Endothelial cell of umbilical vein (primary cell): ENCODE data around the gene KDM4B. TPM values are rescaled to one million over a fixed set of nuclear protein-coding genes. Genes with fewer than 3 reads are reported as not detected.

Experiments used
- BruUV-seq: library from RNA; stranded (reverse); fragments of 400-500 nt; replicated peaks from 2 replicates; lab custom pipeline; 2021; lab: Mats Ljungman, UMichigan
- CTCF ChIA-PET: fragments of 300-600, 350-600 bp; sonication (Branson Sonifier 250); formaldehyde crosslinking; loops from one replicate; lab custom pipeline; 2021; ENCODE audit warnings: antibody characterized with exemption, inconsistent platforms; lab: Charles Lee
- POLR2A ChIA-PET: fragments of 300-600, 350-600 bp; sonication (Branson Sonifier 250); formaldehyde crosslinking; loops from one replicate; lab custom pipeline; 2021; ENCODE audit warnings: antibody characterized with exemption, inconsistent platforms; lab: Charles Lee
- DNase-seq: peaks from one replicate; pipeline ENCODE4 v3.0.0-alpha.2; 2011; ENCODE audit warnings: low read depth, low spot score
- FAIRE-seq: peaks from 2 replicates; lab custom pipeline; 2011; peaks lifted over from hg19 to GRCh38; lab: Jason Lieb, UNC
- H2AFZ ChIP-seq: 2 replicates; pipeline ENCODE4 v1.6.0; 2012; ENCODE audit warnings: low read depth, low read length, control low read depth, inconsistent platforms
- H3K27ac ChIP-seq: 2 replicates; pipeline ENCODE4 v1.5.1; 2011; ENCODE audit warnings: low read depth, mild to moderate bottlenecking, control low read depth, low read length, moderate library complexity; ENCODE audit not compliant: insufficient read depth
- H3K27me3 ChIP-seq, 2 experiments: 2 replicates each; pipeline versions ENCODE4 v1.6.0 to v1.6.1; 2011; ENCODE audit warnings: low read length in 2 of 2, mixed read lengths in 1 of 2; ENCODE audit not compliant: control insufficient read depth in 2 of 2, insufficient read depth in 2 of 2
- H3K36me3 ChIP-seq, 2 experiments: 2 replicates in 1 of 2; 3 replicates in 1 of 2; pipeline ENCODE4 v1.5.1; 2011; ENCODE audit warnings: low read length in 2 of 2, mild to moderate bottlenecking in 1 of 2, moderate library complexity in 1 of 2; ENCODE audit not compliant: control insufficient read depth in 2 of 2, insufficient read depth in 2 of 2; ENCODE audit errors: extremely low read depth in 1 of 2
- H3K4me1 ChIP-seq: 3 replicates; pipeline ENCODE4 v1.5.1; 2011; ENCODE audit warnings: mild to moderate bottlenecking, low read length; ENCODE audit not compliant: control insufficient read depth, insufficient read depth; ENCODE audit errors: extremely low read depth
- H3K4me2 ChIP-seq: 2 replicates; pipeline ENCODE4 v1.6.1; 2011; ENCODE audit warnings: low read length, control low read depth, mixed read lengths; ENCODE audit not compliant: insufficient read depth
- H3K4me3 ChIP-seq, 3 experiments: fragments of 200-600 bp in 1 of 3; sonication (generic), shearing (Covaris generic) in 1 of 3; replicated peaks in 1 of 3; 2 replicates each; pipeline ENCODE4 v1.5.1; 2011 to 2016; ENCODE audit warnings: control low read depth in 3 of 3, low read length in 3 of 3, mild to moderate bottlenecking in 2 of 3, inconsistent platforms in 1 of 3, low read depth in 1 of 3, moderate library complexity in 1 of 3; ENCODE audit not compliant: insufficient read depth in 1 of 3
- H3K79me2 ChIP-seq: 2 replicates; pipeline ENCODE4 v1.6.0; 2012; ENCODE audit warnings: low read length, inconsistent platforms; ENCODE audit not compliant: control insufficient read depth, insufficient read depth
- H3K9ac ChIP-seq: replicated peaks from 2 replicates; pipeline ENCODE3; 2011; ENCODE audit warnings: low read length, control low read depth; ENCODE audit not compliant: insufficient read depth; ENCODE audit errors: extremely low read depth
- H3K9me1 ChIP-seq: replicated peaks from 3 replicates; pipeline ENCODE4 v1.6.0; 2011; ENCODE audit warnings: mild to moderate bottlenecking, low read length; ENCODE audit not compliant: control insufficient read depth, insufficient read depth; ENCODE audit errors: extremely low read depth
- H3K9me3 ChIP-seq: replicated peaks from 2 replicates; pipeline ENCODE4 v1.5.1; 2012; ENCODE audit warnings: low read length, inconsistent platforms; ENCODE audit not compliant: control insufficient read depth, insufficient read depth
- H4K20me1 ChIP-seq: replicated peaks from 2 replicates; pipeline ENCODE3; 2011; ENCODE audit warnings: mild to moderate bottlenecking, low read length; ENCODE audit not compliant: control insufficient read depth, insufficient read depth; ENCODE audit errors: extremely low read depth
- CTCF ChIP-seq, 2 donors: IDR thresholded peaks; 1 replicate in 1 of 2; 2 replicates in 1 of 2; pipeline ENCODE4 v1.5.1; 2011; ENCODE audit warnings: low read length in 2 of 2, mild to moderate bottlenecking in 2 of 2, moderate library complexity in 2 of 2, control low read depth in 1 of 2, inconsistent platforms in 1 of 2, low read depth in 1 of 2; ENCODE audit not compliant: insufficient read depth in 1 of 2; ENCODE audit errors: extremely low read depth in 1 of 2
- EZH2 ChIP-seq: IDR thresholded peaks from 2 replicates; pipeline ENCODE4 v1.6.1; 2012; ENCODE audit warnings: borderline replicate concordance, low read depth, mild to moderate bottlenecking, moderate library complexity, low read length, inconsistent platforms; ENCODE audit not compliant: severe bottlenecking
- FOS ChIP-seq: IDR thresholded peaks from 2 replicates; pipeline ENCODE4 v1.6.1; 2011; ENCODE audit warnings: mild to moderate bottlenecking, low read length, moderate library complexity, borderline replicate concordance; ENCODE audit not compliant: insufficient read depth
- GATA2 ChIP-seq: IDR thresholded peaks from 2 replicates; pipeline ENCODE4 v1.7.0; 2011; ENCODE audit warnings: low read depth, mild to moderate bottlenecking, moderate library complexity, mixed read lengths, low read length; ENCODE audit not compliant: insufficient read length, insufficient read depth
- JUN ChIP-seq: IDR thresholded peaks from 2 replicates; pipeline ENCODE4 v1.6.1; 2011; ENCODE audit warnings: borderline replicate concordance, low read depth; ENCODE audit not compliant: insufficient read length, insufficient read depth
- MAX ChIP-seq: IDR thresholded peaks from 2 replicates; pipeline ENCODE4 v1.6.1; 2011; ENCODE audit not compliant: insufficient read depth, insufficient read length
- MYC ChIP-seq: IDR thresholded peaks from one replicate; pipeline ENCODE4 v1.6.1; 2011; ENCODE audit warnings: mild to moderate bottlenecking, low read depth, low read length
- POLR2A ChIP-seq: IDR thresholded peaks from 2 replicates; pipeline ENCODE4 v1.6.1; 2012; ENCODE audit warnings: low read depth, mild to moderate bottlenecking, control low read depth, low read length
- POLR2AphosphoS5 ChIP-seq: IDR thresholded peaks from 2 replicates; pipeline ENCODE4 v1.6.1; 2012; ENCODE audit warnings: low read depth, mild to moderate bottlenecking, control low read depth, low read length, moderate library complexity; ENCODE audit not compliant: insufficient read depth
- dilution Hi-C: fragments of 300-500 bp; cut with MboI; formaldehyde crosslinking; loops from one replicate; pipeline ENCODE4 v1.15.0; 2019; ENCODE audit warnings: low sequenced_read_pairs; ENCODE audit not compliant: extremely low pct_ligation_motif_present
- intact Hi-C: fragments of 100-400 bp; cut with micrococcal nuclease; formaldehyde crosslinking; loops from one replicate; pipeline ENCODE4 v1.10.0; 2022
- polyA plus RNA-seq, 4 experiments: library from polyadenylated mRNA; depleted of rRNA in 3 of 4; stranded (reverse) in 3 of 4; unstranded in 1 of 4; fragments of >200 nt; gene quantifications; 2 replicates each; pipeline versions ENCODE4 v1.2.1 to v1.2.3, GENCODE V29; 2011 to 2012; ENCODE audit warnings: missing spikeins in 1 of 4
- total RNA-seq: library from RNA; stranded (reverse); gene quantifications from 2 replicates; pipeline ENCODE4 v1.2.3, GENCODE V29; 2021

The KDM4B gene
- total and polyA plus RNA-seq, 2 donors (not counting 3 experiments of a cell fraction or from before 2014, with no cell fraction given): 12.4 to 37.2 TPM

- Histone ChIP-seq H3K27ac (no peak overlapping the region), H2AFZ (no peak overlapping the region), H3K27me3 (no peaks in the 10 kb centered on the region), H4K20me1 (no peaks in the 10 kb centered on the region), H3K4me2 (no peak overlapping the region), H3K4me1 (peaks cover 5% of the 10 kb centered on the region), H3K9me3 (no peaks in the 10 kb centered on the region), H3K4me3 (no peak overlapping the region), H3K79me2 (no peaks in the 10 kb centered on the region), H3K9me1 (no peaks in the 10 kb centered on the region), H3K9ac (no peak overlapping the region), H3K36me3 (peaks cover 0 to 14% of the 10 kb centered on the region in 2 experiments)
- intact Hi-C loops (no loop called here), dilution Hi-C loops (no loop called here)
- DNase-seq (no peak), FAIRE-seq (no peak)
- ChIA-PET CTCF (interaction anchor here (0.9 to 2.5 kb wide), 3 partner anchors 9 to 230 kb away, joined by 4 to 13 read pairs (median 6); no protein-coding TSS in a partner anchor), POLR2A (no interaction called here)
- TF ChIP-seq POLR2A (no peak), JUN (no peak)
- BruUV-seq: no TSS peak
Measured at GRCh38 chr19:5039642-5040543, 71.0 kb downstream of the KDM4B start.

GRCh38 chr19:5040544-5041167, 71.7 kb downstream of the KDM4B start:
- DNase-seq (no peak), FAIRE-seq (no peak)
- no peaks in the 10 kb centered on the region for H4K20me1 ChIP-seq
- dilution Hi-C loops: no loop called here
- H3K9ac ChIP-seq: no peak overlapping the region
- peaks cover 5% of the 10 kb centered on the region for H3K4me1 ChIP-seq
- no peak overlapping the region for H3K4me3 ChIP-seq
- H3K9me1 ChIP-seq: no peaks in the 10 kb centered on the region
- BruUV-seq: no TSS peak
- no peak overlapping the region for H3K27ac ChIP-seq
- intact Hi-C loops: no loop called here
- no peaks in the 10 kb centered on the region for H3K27me3 ChIP-seq
- ChIA-PET POLR2A (no interaction called here), CTCF (no interaction called here)
- no peaks in the 10 kb centered on the region for H3K9me3 ChIP-seq
- TF ChIP-seq POLR2AphosphoS5: no peak
- TF ChIP-seq FOS: no peak
- no peak for TF ChIP-seq CTCF (IDR thresholded peaks at IDR 0.05; ENCODE audit: extremely low read depth in 1 of 2, insufficient read depth in 1 of 2, low read depth in 1 of 2, low read length in 2 of 2)
- no peak for TF ChIP-seq EZH2
- TF ChIP-seq GATA2: no peak
- no peak for TF ChIP-seq MAX
- no peak for TF ChIP-seq JUN
- no peak for TF ChIP-seq MYC
- no peaks in the 10 kb centered on the region for H3K79me2 ChIP-seq
- no peak overlapping the region for H3K4me2 ChIP-seq
- H2AFZ ChIP-seq: no peak overlapping the region
- H3K36me3 ChIP-seq: peaks cover 0 to 14% of the 10 kb centered on the region in 2 experiments
